Activated CD4-positive, alpha-beta T cell treated with anti-CD3 and anti-CD28 coated beads for 36 hours (primary cell): ENCODE data around the gene PATJ. TPM values are rescaled to one million over a fixed set of nuclear protein-coding genes. Genes with fewer than 3 reads are reported as not detected.

Experiments used
- ATAC-seq: fragments of 200-7000 bp; cut with Tn5 transposase; one replicate; pipeline ENCODE4 v1.10.0; 2021; ENCODE audit warnings: mild to moderate bottlenecking, moderate library complexity
- CTCF ChIA-PET: fragments of 350-600 bp; sonication (Branson Sonifier 250); formaldehyde crosslinking; loops from one replicate; lab custom pipeline; 2021; ENCODE audit warnings: antibody characterized with exemption; lab: Charles Lee
- POLR2A ChIA-PET: fragments of 350-600 bp; sonication (Branson Sonifier 250); formaldehyde crosslinking; loops from one replicate; lab custom pipeline; 2021; ENCODE audit warnings: antibody characterized with exemption, inconsistent platforms; lab: Charles Lee
- DNase-seq: peaks from one replicate; pipeline ENCODE4 v3.0.0-alpha.2; 2020
- H3K27ac Mint-ChIP-seq: one replicate; pipeline ENCODE4 v1.8.0; 2021; ENCODE audit warnings: mixed read lengths
- H3K27me3 Mint-ChIP-seq: one replicate; pipeline ENCODE4 v1.8.0; 2021; ENCODE audit warnings: mixed read lengths
- H3K36me3 Mint-ChIP-seq: one replicate; pipeline ENCODE4 v1.8.0; 2021; ENCODE audit warnings: low read depth, mixed read lengths
- H3K4me1 Mint-ChIP-seq: one replicate; pipeline ENCODE4 v1.8.0; 2021; ENCODE audit warnings: mixed read lengths
- H3K4me3 Mint-ChIP-seq: one replicate; pipeline ENCODE4 v1.8.0; 2021; ENCODE audit warnings: mild to moderate bottlenecking, moderate library complexity, mixed read lengths
- H3K9me3 Mint-ChIP-seq: one replicate; pipeline ENCODE4 v1.8.0; 2021; ENCODE audit warnings: low read depth, mixed read lengths
- intact Hi-C, 2 experiments: fragments of 100-400 bp; cut with DNase I in 1 of 2; cut with micrococcal nuclease in 1 of 2; formaldehyde crosslinking; loops; one replicate each; pipeline versions ENCODE4 v1.14.2 to v1.15.1; 2022 to 2024; cut with DNase I, micrococcal nuclease
- total RNA-seq, 2 experiments: library from RNA; stranded (reverse); gene quantifications; one replicate each; pipeline ENCODE4 v1.2.3, GENCODE V29; 2021

PATJ gene
- total RNA-seq, 2 experiments from 2014 or later, result 12.6 to 12.8 TPM

DNA sequence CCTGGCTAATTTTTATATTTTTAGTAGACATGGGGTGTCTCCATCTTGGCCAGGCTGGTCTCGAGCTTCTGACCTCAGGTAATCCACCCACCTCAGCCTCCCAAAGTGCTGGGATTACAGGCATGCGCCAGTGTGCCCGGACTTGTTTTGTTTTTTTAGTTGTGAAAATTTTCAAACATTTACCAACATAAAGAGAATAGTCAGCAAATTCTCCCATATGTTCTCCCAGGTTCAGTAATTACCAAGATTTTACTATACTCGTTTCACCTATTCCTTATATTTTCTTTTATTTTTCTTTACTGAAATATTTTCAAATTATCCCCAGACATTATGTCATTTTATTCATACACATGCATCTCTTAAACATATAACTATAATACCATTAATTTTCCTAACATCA is 234.3 kb downstream of the PATJ start:
- Mint-ChIP-seq H3K4me3 (no peak overlapping the region), H3K4me1 (peaks cover 2% of the 10 kb centered on the region), H3K36me3 (peaks cover 4% of the 10 kb centered on the region), H3K27ac (no peak overlapping the region), H3K27me3 (no peaks in the 10 kb centered on the region), H3K9me3 (no peaks in the 10 kb centered on the region)
- DNase-seq (no peak), ATAC-seq (no peak)
- ChIA-PET CTCF (no interaction called here), POLR2A (no interaction called here)
- intact Hi-C loops, result no loop called here

- no peak for ATAC-seq
- Mint-ChIP-seq H3K9me3 (no peaks in the 10 kb centered on the region), H3K4me1 (peaks cover 2% of the 10 kb centered on the region), H3K36me3 (peaks cover 4% of the 10 kb centered on the region), H3K27ac (no peak overlapping the region), H3K27me3 (no peaks in the 10 kb centered on the region), H3K4me3 (no peak overlapping the region)
- DNase-seq, result no peak
- ChIA-PET CTCF (no interaction called here), POLR2A (no interaction called here)
- intact Hi-C loops, result no loop called here
These were observed 236.5 kb downstream of the PATJ start for GRCh38 chr1:61978796-61979195.

DNA sequence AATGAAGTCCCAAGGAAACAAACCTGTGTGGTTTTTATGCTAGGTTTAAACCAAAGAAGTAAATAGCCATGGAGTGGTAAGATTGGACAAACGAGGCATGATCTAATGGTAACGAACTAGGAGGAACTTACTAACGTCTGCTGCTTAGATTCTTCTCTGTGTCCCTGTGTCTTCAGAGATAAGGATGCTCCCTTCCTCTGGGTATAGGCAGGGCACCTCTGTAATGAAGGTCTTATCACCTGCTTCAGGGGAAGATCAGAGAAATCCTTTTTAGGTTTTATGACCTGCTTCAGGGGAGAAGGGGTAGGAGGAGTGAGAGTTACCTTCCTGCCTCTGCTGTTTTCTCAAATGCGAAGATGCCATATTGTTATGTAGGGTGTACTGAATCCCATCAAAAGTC is 237.4 kb downstream of the PATJ start:
- Mint-ChIP-seq H3K9me3 (no peaks in the 10 kb centered on the region), H3K27me3 (no peaks in the 10 kb centered on the region), H3K36me3 (peaks cover 4% of the 10 kb centered on the region), H3K27ac (no peak overlapping the region), H3K4me3 (no peak overlapping the region), H3K4me1 (peaks cover 2% of the 10 kb centered on the region)
- intact Hi-C loops, result no loop called here
- no peak for ATAC-seq
- ChIA-PET POLR2A (no interaction called here), CTCF (no interaction called here)
- DNase-seq, result no peak

GRCh38 chr1:61980561-61980960 is 238.3 kb downstream of the PATJ start:
- peak; percentile 42 for DNase-seq
- no peak overlapping the region for H3K4me3 Mint-ChIP-seq
- ATAC-seq, result no peak
- ChIA-PET CTCF (no interaction called here), POLR2A (no interaction called here)
- no peaks in the 10 kb centered on the region for H3K27me3 Mint-ChIP-seq
- intact Hi-C loops, result no loop called here
- H3K27ac Mint-ChIP-seq, result no peak overlapping the region
- no peaks in the 10 kb centered on the region for H3K36me3 Mint-ChIP-seq
- peaks cover 2% of the 10 kb centered on the region for H3K4me1 Mint-ChIP-seq
- H3K9me3 Mint-ChIP-seq, result no peaks in the 10 kb centered on the region

DNA sequence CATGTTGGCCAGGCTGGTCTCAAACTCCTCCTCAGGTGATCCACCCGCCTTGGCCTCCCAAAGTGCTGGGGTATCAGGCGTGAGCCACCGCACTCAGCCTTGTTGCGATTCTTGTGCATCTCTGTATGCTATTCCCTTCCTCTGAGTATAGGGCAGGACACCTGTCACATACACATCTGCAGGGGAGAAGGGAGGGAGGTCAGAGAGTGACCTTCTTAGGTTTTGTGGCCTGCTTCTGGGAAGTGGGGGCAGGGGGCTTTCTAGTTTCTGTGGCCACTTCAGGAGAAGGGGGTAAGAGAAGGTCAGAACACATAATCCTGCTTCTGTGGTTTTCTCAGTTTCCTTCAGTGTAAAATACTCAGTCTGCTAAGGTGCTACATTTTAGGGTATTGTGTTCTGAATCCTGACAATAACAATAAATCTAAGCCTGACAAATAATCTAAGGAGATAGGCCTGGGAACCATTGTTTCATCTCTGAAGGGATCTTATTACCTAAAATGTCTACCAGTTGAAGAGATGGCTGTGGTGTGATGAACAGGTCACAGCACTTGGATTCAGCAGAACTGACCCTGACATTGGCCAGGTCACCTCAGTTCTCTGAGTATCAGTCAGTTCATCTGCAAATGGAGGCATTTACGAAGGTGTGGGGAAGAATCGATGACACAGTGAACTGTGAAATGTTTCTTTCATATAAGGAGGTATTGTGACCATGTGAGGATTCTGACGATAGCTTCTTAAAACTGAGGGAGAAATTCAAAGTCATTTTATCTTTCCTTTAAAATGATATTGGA is 239.8 kb downstream of the PATJ start:
- intact Hi-C loops, result no loop called here
- ATAC-seq, result no peak
- ChIA-PET CTCF (no interaction called here), POLR2A (no interaction called here)
- Mint-ChIP-seq H3K36me3 (no peaks in the 10 kb centered on the region), H3K27me3 (no peaks in the 10 kb centered on the region), H3K27ac (no peak overlapping the region), H3K4me1 (peaks cover 2% of the 10 kb centered on the region), H3K9me3 (no peaks in the 10 kb centered on the region), H3K4me3 (no peak overlapping the region)
- no peak for DNase-seq

GRCh38 chr1:61983236-61983635 is 241.0 kb downstream of the PATJ start:
- Mint-ChIP-seq H3K9me3 (no peaks in the 10 kb centered on the region), H3K27me3 (no peaks in the 10 kb centered on the region), H3K36me3 (no peaks in the 10 kb centered on the region), H3K4me3 (no peak overlapping the region), H3K4me1 (no peaks in the 10 kb centered on the region), H3K27ac (no peak overlapping the region)
- POLR2A ChIA-PET, result no interaction called here
- CTCF ChIA-PET, result no interaction called here
- ATAC-seq, result no peak
- DNase-seq, result no peak
- intact Hi-C loops, result no loop called here

- no peak for ATAC-seq
- Mint-ChIP-seq H3K4me1 (no peaks in the 10 kb centered on the region), H3K4me3 (no peak overlapping the region), H3K27me3 (no peaks in the 10 kb centered on the region), H3K9me3 (no peaks in the 10 kb centered on the region), H3K36me3 (peaks cover 16% of the 10 kb centered on the region), H3K27ac (no peak overlapping the region)
- CTCF ChIA-PET, result interaction anchor here (0.6 to 1.0 kb wide), 2 partner anchors 16 to 993 kb away, joined by 3 to 5 read pairs; no protein-coding TSS in a partner anchor
- POLR2A ChIA-PET, result no interaction called here
- no peak for DNase-seq
- intact Hi-C loops, result no loop called here
These were observed 250.0 kb downstream of the PATJ start for GRCh38 chr1:61992257-61992656.

DNA sequence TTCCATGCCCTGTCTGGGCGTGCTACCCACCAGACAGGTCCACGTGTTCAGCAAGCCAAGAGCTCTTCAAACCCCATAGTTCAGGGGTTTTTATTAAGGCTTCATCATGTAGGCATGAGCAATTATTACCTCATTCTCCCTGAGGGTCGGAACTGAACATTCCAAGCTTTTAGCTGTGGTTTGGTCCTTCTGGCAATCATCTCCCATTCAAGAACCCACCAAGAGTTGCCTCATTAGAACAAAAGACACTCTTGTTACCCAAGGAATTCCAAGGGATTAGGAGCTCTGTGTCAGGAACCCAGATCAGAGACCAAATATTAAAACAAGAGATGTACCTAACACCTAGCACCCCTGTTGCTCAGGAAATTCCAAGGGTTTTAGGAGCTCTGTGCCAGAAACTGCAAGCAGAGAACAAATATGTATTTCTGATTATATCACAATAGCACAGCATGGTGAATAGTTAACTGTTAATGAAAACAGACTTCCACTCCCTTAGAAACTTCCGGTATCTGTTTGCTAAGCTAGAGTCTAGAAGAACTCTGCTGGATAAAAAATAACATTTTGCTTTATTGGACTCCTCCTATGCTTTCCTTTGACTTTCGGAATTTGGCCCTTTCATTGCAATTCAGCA is 251.2 kb downstream of the PATJ start:
- DNase-seq, result no peak
- Mint-ChIP-seq H3K27me3 (no peaks in the 10 kb centered on the region), H3K27ac (no peak overlapping the region), H3K4me1 (no peaks in the 10 kb centered on the region), H3K9me3 (no peaks in the 10 kb centered on the region), H3K4me3 (no peak overlapping the region), H3K36me3 (peaks cover 16% of the 10 kb centered on the region)
- no peak for ATAC-seq
- intact Hi-C loops, result no loop called here
- ChIA-PET CTCF (interaction anchor here (0.6 to 1.0 kb wide), 4 partner anchors 9 to 23 kb away, joined by 3 to 5 read pairs (median 3); no protein-coding TSS in a partner anchor), POLR2A (no interaction called here)

DNA sequence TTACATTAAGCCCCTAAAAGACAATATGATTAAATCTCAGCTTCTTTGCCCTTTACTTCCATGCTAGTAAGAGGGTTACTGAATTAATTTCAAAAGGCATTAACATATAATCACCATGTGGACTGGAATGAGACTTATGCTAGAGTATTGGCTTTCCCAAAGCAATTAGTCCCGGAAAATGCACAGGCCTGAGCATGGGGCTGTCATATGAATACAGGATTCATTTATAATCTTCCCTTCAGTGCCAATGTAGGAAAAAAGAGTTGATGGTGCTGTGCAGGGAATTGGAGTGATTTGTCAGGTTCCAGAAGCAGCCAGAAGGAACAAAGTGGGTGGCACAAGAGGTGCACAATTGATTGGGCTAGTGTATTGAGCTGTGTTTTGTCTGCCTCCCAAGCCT is 253.4 kb downstream of the PATJ start:
- POLR2A ChIA-PET, result no interaction called here

DNA sequence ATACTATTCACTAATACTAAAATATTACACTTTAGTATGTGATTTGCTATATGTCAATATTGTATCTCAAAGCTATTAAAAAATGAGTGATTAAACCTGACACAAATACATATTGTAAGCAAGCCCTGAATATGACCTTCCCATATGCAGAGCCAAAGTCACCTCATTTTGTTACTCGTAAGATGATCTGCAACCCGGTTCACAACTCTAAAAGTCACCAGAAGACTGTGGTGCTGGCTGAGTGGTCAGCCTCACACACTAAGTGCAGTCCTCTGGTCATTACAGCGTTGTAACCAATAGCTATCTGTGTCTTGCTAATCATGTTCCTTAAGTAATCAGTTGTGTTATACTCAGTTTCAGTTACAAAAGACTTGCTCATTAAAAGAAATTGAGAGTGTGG is 254.8 kb downstream of the PATJ start:
- H3K27me3 Mint-ChIP-seq, result no peaks in the 10 kb centered on the region
- H3K4me3 Mint-ChIP-seq, result no peak overlapping the region
- ChIA-PET POLR2A (no interaction called here), CTCF (interaction anchor here (1.6 to 2.2 kb wide), 2 partner anchors 9 to 11 kb away, joined by 4 to 7 read pairs; no protein-coding TSS in a partner anchor)
- no peak for ATAC-seq
- no peak overlapping the region for H3K27ac Mint-ChIP-seq
- peaks cover 15% of the 10 kb centered on the region for H3K36me3 Mint-ChIP-seq
- intact Hi-C loops, result no loop called here
- no peaks in the 10 kb centered on the region for H3K9me3 Mint-ChIP-seq
- H3K4me1 Mint-ChIP-seq, result no peaks in the 10 kb centered on the region
- no peak for DNase-seq

More for the DNA sequence above, 253.4 kb downstream of the PATJ start:
- Mint-ChIP-seq H3K27me3 (no peaks in the 10 kb centered on the region), H3K27ac (no peak overlapping the region), H3K36me3 (peaks cover 15% of the 10 kb centered on the region), H3K4me1 (no peaks in the 10 kb centered on the region), H3K4me3 (no peak overlapping the region), H3K9me3 (no peaks in the 10 kb centered on the region)
- no peak for DNase-seq
- CTCF ChIA-PET, result interaction anchor here (0.6 to 1.6 kb wide), 2 partner anchors 10 to 393 kb away, joined by 4 read pairs; no protein-coding TSS in a partner anchor
- ATAC-seq, result no peak
- intact Hi-C loops, result no loop called here

DNA sequence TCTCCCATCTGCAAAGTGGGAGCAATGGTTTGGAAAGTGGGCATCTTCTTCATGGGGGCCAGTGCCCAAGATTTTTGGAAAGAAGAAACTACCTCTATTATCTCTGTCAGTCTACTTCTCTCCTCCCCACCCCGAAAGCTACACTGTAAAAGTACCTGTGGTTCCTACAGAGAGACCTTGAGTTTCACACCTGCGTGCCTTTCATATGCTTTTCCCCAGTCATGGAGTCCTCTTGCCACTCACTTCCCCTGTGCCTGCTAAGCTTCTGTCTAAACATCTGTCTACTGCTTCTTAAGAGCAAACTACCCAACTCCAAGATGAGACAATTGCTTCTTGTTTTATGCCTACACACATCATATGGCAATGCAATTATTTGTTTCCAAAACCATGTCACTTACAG is 261.5 kb downstream of the PATJ start:
- no peak for ATAC-seq
- H3K27me3 Mint-ChIP-seq, result no peaks in the 10 kb centered on the region
- DNase-seq, result no peak
- ChIA-PET CTCF (no interaction called here), POLR2A (no interaction called here)
- peaks cover 5% of the 10 kb centered on the region for H3K36me3 Mint-ChIP-seq
- H3K4me1 Mint-ChIP-seq, result no peaks in the 10 kb centered on the region
- H3K27ac Mint-ChIP-seq, result no peak overlapping the region
- H3K4me3 Mint-ChIP-seq, result no peak overlapping the region
- intact Hi-C loops, result no loop called here
- H3K9me3 Mint-ChIP-seq, result no peaks in the 10 kb centered on the region

DNA sequence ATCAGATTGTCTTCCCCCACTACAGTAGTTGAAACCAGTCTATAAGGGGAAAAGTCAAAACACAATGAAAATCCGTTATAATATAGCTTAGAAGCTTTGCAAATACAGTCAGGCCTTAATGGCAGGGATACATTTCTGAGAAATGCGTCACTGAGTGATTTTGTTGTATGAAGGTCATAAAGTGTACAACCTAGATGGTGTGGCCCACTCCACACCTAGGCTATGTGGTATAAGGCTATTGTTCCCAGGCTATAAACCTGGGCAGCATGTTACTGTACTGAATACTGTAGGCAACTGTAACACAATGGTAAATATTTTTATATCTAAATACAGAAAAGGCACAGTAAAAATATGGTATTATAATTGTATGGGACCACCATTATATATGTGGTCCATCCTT is 264.4 kb downstream of the PATJ start:
- ATAC-seq, result no peak
- intact Hi-C loops, result no loop called here
- Mint-ChIP-seq H3K27ac (no peak overlapping the region), H3K9me3 (no peaks in the 10 kb centered on the region), H3K4me1 (no peaks in the 10 kb centered on the region), H3K36me3 (peaks cover 5% of the 10 kb centered on the region), H3K4me3 (no peak overlapping the region), H3K27me3 (no peaks in the 10 kb centered on the region)
- ChIA-PET CTCF (interaction anchor here (0.8 to 1.6 kb wide), 3 partner anchors 10 to 17 kb away, joined by 3 to 7 read pairs (median 3); no protein-coding TSS in a partner anchor), POLR2A (no interaction called here)
- DNase-seq, result no peak
